ENCODE results near the gene SEMA3F. TPM values are rescaled to one million over a fixed set of nuclear protein-coding genes. Genes with fewer than 3 reads are reported as not detected.

The SEMA3F gene
- total and polyA plus RNA-seq, 2 experiments from 2014 or later = 13.9 to 15.5 TPM

DNA sequence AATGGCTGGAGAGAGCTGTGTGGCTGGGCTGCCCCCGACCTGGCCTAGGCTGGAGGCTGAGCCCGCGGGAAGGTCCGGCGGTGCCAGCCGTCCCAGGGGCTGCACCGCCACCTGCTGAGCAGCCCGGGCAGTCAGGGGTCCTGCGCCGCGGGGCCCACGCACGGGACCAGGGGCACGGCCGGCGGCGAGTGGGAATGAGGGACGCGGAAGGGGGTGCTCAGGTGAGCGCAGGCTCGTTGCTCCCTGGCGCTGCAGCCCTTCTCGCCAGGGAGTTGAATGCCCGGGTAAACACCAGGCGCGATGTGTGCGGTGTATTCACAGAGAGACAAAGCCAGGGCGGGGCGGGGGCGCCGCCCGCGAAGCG is 666 bp upstream of the SEMA3F start:
- Histone ChIP-seq H3K4me2 (peak overlapping the region; percentile 97), H3K9me3 (ENCODE audit: low read depth) (no peaks in the 10 kb centered on the region), H3K79me2 (peaks cover 29% of the 10 kb centered on the region), H2AFZ (no peak overlapping the region), H3K36me3 (replicated peaks; ENCODE audit: insufficient read depth, low read depth) (no peaks in the 10 kb centered on the region), H3K27me3 (peaks cover 36% of the 10 kb centered on the region), H3K9me2 (replicated peaks; ENCODE audit: insufficient read depth) (no peaks in the 10 kb centered on the region), H4K20me1 (ENCODE audit: insufficient read depth, poor library complexity, severe bottlenecking) (peaks cover 8% of the 10 kb centered on the region), H3K4me1 (ENCODE audit: insufficient read depth) (peaks cover 53% of the 10 kb centered on the region), H3K4me3 (no peak overlapping the region), H3K27ac (no peak overlapping the region)
- WGBS (ENCODE audit: low lambda C conversion rate, missing lambda C conversion rate) = 4% methylated on average over 18 of the region's 34 CpGs
- no peak for DNase-seq (ENCODE audit: low spot score)
- TF ChIP-seq, protein P1, sequence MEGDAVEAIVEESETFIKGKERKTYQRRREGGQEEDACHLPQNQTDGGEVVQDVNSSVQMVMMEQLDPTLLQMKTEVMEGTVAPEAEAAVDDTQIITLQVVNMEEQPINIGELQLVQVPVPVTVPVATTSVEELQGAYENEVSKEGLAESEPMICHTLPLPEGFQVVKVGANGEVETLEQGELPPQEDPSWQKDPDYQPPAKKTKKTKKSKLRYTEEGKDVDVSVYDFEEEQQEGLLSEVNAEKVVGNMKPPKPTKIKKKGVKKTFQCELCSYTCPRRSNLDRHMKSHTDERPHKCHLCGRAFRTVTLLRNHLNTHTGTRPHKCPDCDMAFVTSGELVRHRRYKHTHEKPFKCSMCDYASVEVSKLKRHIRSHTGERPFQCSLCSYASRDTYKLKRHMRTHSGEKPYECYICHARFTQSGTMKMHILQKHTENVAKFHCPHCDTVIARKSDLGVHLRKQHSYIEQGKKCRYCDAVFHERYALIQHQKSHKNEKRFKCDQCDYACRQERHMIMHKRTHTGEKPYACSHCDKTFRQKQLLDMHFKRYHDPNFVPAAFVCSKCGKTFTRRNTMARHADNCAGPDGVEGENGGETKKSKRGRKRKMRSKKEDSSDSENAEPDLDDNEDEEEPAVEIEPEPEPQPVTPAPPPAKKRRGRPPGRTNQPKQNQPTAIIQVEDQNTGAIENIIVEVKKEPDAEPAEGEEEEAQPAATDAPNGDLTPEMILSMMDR (IDR thresholded peaks at IDR 0.05; ENCODE audit: poor library complexity) = peak; percentile 48
- TF ChIP-seq EZH2phosphoT487 (IDR thresholded peaks at IDR 0.05; ENCODE audit: low read depth, severe bottlenecking, unreplicated experiment) = no peak

DNA sequence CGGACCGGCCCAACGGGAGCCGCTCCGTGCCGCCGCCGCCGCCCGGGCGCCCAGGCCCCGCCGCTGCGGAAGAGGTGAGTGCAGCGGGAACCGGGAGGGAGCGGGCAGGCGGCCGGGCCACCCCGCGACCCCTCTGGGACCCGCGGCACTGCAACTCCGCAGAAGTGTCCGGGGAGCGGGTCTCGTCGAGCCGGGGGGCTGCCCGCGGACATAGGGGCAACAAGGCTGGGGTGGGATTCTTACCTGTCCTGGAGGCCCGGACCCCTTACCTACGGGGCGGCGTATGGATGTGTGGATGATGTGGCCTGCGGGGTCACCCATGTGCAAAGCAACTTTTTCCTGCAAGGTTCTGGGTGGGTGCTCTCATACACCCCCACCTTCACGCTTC is 361 bp downstream of the SEMA3F start:
- TF ChIP-seq EZH2phosphoT487 (IDR thresholded peaks at IDR 0.05; ENCODE audit: low read depth, severe bottlenecking, unreplicated experiment) (no peak), EZH2 (IDR thresholded peaks at IDR 0.05; ENCODE audit: borderline replicate concordance) (no peak)
- TF ChIP-seq, protein P1 (IDR thresholded peaks at IDR 0.05; ENCODE audit: poor library complexity) = no peak
- Histone ChIP-seq H3K27me3 (peaks cover 39% of the 10 kb centered on the region), H2AFZ (no peak overlapping the region), H4K20me1 (ENCODE audit: insufficient read depth, poor library complexity, severe bottlenecking) (peaks cover 8% of the 10 kb centered on the region), H3K9me2 (replicated peaks; ENCODE audit: insufficient read depth) (no peaks in the 10 kb centered on the region), H3K27ac (no peak overlapping the region), H3K4me1 (ENCODE audit: insufficient read depth) (peaks cover 43% of the 10 kb centered on the region), H3K4me2 (peak overlapping the region; percentile 97), H3K9me3 (ENCODE audit: low read depth) (no peaks in the 10 kb centered on the region), H3K4me3 (peak overlapping the region; percentile 52), H3K36me3 (replicated peaks; ENCODE audit: insufficient read depth, low read depth) (no peaks in the 10 kb centered on the region), H3K79me2 (peaks cover 29% of the 10 kb centered on the region)
- WGBS (ENCODE audit: low lambda C conversion rate, missing lambda C conversion rate) = 3% methylated on average over 33 of the region's 37 CpGs
- no peak for DNase-seq (ENCODE audit: low spot score)

DNA sequence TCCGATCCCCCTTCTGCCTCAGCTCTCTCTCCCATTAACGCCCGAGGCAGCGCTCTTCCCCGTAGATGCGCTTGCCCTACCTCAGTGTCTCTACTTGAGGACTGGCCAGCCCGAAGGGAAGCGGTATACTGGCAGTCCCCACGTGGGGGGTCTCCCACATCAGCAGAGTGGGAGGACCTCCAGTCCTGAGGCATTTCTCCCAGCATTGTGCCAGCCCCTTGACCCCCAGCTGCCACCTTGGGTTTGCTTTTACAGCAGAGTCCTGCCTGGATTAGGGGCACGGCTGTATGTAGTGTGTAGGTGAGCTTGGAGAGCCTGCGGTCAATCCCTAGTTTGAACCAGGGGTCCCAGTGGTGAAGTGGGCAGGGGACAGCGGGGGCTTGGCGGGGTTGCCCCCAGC is 767 bp downstream of the SEMA3F start:
- DNase-seq (ENCODE audit: low spot score) = no peak
- peak; percentile 54 for TF ChIP-seq EZH2 (IDR thresholded peaks at IDR 0.05; ENCODE audit: borderline replicate concordance)
- TF ChIP-seq, protein P1 (IDR thresholded peaks at IDR 0.05; ENCODE audit: poor library complexity) = no peak
- no peaks in the 10 kb centered on the region for H3K36me3 ChIP-seq (replicated peaks; ENCODE audit: insufficient read depth, low read depth)
- H3K4me2 ChIP-seq = peak overlapping the region; percentile 97
- WGBS (ENCODE audit: low lambda C conversion rate, missing lambda C conversion rate) = 8% methylated on average over 13 of the region's 13 CpGs
- H3K4me3 ChIP-seq = peak overlapping the region; percentile 52
- peaks cover 39% of the 10 kb centered on the region for H3K4me1 ChIP-seq (ENCODE audit: insufficient read depth)
- H3K27me3 ChIP-seq = peaks cover 39% of the 10 kb centered on the region
- H2AFZ ChIP-seq = no peak overlapping the region
- H3K9me2 ChIP-seq (replicated peaks; ENCODE audit: insufficient read depth) = no peaks in the 10 kb centered on the region
- H3K9me3 ChIP-seq (ENCODE audit: low read depth) = no peaks in the 10 kb centered on the region
- no peak overlapping the region for H3K27ac ChIP-seq
- peaks cover 29% of the 10 kb centered on the region for H3K79me2 ChIP-seq
- peaks cover 8% of the 10 kb centered on the region for H4K20me1 ChIP-seq (ENCODE audit: insufficient read depth, poor library complexity, severe bottlenecking)
